Urothelium cell line (cell line): Measurements from ENCODE around the gene ETV1.

Experiments used
- DNase-seq: peaks from one replicate; pipeline ENCODE4 v3.0.0; 2011; ENCODE audit warnings: low spot score, mixed read lengths
- FAIRE-seq: peaks from 2 replicates; lab custom pipeline; 2011; peaks lifted over from hg19 to GRCh38; lab: Jason Lieb, UNC

ETV1 gene

DNA sequence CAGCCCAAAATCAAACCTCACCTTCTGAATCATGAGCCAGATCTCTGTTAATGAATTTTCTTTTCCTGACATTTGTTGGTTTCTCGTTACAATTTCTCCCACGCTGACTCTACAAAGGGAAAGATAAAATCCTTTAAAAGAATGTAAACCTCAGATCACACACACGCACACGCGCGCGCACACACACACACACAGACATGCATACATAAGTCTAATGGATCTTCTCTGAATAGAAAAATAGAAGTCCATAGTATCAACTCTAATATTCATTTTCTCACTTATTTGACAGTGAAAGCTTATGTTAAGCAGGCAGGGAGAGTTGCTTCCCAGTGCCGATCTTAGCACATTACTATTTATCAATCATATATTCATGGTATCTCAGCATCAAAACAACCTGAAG, 1.4 kb downstream of the ETV1 start:
- DNase-seq: no peak
- no peak for FAIRE-seq

DNA sequence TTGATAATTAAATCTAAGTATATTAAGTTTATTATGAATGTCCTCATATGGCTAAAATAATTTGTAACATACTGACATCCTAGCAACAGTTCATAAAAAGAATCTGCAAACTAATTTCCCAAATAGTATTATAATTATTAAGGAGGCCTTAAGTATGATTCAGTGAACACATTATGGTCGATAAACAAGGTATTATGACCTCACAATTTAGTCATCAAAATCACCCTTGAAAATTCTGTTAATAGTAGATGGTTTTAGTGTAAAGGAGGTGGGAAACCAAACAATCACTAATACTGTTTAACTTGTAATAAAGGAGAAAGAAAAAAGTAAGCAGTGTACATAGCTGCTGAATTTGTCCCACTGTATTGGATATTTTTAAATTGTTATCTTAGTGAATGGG, 2.1 kb downstream of the ETV1 start:
- FAIRE-seq: no peak
- no peak for DNase-seq

DNA sequence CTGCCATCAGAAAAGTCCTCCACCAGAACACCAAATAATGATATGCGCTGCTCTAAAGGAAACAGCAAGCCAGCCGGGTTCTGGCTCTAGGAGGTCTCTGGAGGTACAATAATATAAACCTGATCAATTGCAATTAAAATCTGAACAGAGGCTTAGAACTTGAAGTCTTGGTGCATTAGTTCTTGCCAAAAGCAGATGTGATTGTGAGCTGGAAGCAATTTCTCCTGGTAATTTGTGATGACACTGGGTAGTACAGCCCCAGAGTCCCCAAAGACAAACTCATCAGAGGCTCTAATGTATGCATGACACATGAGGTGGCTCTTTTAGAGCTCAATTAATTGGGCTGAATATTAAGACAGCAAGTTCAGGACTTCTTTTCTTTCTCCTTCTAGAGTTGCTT, 3.3 kb downstream of the ETV1 start:
- FAIRE-seq (no peak), DNase-seq (no peak)

DNA sequence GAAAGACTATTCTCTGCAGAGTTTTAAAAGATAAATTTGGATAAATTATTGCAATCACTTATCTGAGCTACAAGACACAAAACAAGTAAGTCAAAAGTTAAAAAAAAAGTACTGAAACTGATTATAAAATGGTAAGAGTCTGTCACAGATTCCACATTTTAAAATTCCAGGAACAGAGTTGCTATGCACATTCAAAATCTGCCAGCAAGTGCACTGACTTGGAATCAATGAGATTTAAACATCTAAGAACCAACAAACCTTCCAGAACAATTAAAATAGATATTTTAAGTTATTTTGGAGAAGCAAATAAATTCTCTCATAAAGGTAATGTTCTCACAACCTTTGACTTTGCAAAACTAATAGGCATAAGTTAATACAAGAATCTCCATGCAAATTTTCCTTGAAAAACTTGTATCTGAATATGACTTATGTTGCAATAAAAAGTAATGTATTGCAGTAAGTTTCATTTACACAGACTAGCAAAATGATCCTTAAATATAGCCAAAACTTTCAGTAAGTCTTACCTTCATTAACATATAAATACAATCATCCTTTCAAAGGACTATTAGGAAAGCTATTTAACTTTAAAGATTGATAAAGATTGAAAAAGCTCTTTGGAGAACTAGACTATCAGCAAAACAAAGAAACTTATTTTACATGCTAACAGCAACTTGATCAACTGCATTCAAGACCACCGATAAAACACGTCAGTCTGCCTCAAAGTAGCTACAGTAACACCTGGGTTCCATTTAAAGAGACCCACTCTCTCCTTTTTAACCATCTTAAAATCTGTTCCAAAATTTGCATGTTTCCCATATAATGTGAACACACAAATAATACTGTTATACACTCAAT, 4.4 kb downstream of the ETV1 start:
- DNase-seq (no peak), FAIRE-seq (no peak)

DNA sequence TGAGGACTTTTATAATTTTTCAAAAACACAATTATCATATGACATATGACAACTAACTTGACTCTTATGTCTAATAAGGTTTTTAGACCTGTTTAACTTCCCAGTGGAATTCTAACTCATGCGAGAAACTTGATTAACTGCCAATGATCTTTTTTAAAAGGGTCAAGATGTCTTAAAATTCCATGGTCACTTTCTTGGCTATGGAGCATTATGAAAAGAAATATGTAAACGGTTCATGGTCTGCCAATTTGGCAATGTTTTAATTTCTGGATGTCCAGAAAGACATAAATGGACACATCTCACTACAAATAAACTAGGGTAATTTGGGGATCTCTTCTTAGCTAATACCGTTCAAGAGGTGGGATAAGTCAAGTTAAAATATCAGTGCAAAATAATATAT, 5.4 kb downstream of the ETV1 start:
- DNase-seq: no peak
- no peak for FAIRE-seq

DNA sequence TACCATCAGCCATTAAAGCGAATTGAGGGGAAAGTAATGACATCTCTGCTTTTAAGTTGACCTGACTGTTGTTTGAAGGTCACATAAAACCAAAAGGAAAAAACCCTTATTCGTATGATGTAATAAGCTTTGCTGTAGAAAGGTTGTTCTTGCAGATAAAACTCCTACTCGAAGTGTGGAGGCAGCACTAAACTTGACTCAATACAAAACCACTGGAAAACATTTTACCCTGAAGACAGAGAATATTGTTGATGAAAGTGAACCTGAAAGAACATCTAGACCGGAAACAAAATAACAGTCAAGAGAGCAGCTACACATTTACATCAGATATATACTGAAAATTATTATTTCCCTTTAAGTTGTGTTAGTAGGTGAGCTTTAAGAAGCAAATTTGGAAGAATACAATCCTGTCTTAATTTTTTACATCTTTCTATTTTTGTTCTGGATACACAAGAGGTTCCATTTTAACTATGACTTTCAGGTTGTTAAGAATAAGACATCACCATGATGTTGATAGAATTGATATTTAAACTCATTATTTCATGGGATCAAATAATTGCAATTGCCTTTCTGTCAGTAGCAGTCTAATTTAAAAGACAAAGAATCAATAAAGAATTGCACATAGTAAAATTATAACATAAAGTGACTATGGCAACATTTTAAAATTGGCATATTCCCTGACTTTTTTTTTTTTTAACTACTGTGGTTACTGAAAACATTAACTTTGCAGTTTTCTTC, 6.4 kb downstream of the ETV1 start:
- DNase-seq (no peak), FAIRE-seq (no peak)

DNA sequence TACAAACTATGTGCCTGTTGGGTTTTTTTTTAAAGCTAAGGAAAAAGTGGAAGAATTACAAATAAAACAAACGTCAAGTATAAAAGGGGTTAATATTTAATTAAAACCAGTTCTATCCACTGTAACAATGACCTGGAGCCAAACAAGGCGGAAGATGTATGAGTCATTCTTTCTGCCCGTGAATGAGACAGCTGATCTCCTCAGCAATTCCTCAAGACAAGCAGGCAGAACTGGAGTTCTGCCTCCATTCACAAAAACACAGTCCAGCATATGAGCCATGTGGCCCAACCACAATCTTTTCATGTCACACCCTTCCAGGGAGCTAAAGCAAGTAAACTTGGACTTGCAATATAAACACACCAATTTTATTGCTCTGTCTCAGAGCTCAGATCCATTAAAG, 8.4 kb downstream of the ETV1 start:
- peak; percentile 53 for FAIRE-seq
- DNase-seq: peak; percentile 84

DNA sequence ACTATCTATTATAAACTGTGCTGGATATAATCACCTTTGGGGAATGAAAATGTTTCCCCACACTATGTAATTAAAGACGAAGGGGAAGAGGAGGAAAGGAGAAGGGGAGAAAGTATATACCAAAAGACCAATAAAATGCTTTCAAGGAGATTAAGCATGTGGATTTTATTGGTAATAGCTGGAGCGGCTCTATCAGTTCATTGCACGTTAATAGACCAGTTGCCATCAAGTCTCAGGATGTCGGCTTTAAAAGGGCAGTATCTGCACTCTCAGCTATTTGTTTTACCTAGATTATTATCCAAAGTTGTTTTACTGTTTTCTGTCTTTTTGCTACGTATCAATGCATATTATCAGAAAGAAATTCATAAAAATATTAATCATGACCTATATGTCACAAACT, 9.0 kb downstream of the ETV1 start:
- FAIRE-seq: peak; percentile 9
- no peak for DNase-seq

DNA sequence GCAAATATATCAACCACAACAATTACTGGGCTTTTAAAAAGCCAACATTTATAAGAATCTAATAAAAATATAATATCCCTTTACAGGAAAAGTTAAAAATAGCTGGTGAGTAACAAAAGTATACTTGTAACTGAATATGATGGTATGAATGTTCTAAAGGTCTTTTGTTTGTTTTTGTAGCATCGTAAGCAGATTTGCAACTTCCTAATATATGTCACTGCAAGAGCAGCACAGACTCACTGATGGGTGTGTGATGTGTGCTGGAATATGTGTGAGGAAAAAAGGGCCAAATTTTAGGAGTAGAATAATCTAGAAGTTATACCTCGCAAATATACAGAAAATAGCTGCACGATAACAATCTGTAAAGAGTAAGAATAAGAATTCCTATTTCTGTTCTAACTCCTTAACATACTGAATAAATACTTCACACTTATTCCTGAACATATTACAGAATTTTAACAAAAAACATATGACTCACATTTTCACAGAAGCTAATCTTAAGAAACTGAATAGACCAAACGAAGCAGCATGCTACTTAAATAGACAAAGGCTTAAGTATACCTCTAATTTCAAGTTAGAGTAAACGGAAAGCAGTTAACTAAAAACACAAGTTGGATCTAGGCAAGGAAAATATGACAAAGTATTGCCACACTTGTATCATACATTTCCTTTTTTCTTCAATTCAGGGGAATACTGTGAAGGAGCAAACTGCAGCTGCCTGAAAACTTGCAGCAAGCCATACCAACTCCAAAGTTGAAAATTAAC, 9.6 kb downstream of the ETV1 start:
- FAIRE-seq: no peak
- no peak for DNase-seq

DNA sequence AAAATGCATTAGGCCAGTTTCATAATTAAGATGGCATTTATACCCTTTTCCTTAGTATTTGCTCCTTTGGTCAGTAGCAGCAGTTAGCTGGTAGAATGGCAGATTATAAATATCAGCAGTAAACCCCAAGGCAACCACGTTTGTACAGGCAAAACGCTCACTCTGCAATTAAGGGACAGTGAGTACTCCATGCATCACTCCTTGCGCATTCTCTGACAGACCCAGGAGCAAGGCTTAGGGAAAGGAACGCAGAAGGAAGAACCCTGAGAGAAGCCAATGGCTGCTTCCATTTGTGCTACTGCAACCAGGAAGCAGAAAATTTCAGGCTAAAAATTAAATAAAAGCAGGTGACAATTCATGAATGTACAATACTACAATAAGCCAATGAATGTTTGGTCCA, 12.9 kb downstream of the ETV1 start:
- DNase-seq (no peak), FAIRE-seq (no peak)

DNA sequence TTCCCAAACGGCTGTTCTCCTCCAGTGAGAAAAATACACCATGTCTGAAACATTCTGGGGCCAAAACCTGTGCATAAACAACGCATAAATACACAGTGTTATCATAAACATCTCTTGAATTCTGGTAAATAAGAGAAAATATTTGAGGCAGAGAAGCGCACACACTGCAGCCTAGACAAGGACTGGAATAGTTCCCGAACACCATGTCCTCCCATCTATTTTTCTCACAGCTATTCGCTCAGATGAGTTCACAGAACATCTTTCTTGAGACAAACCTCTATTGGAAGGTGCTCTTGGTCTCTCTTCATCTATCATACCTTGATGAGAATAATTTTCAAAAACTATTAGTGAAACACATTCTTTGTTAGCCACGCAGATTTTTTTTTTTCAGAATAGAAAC, 24.4 kb downstream of the ETV1 start:
- no peak for FAIRE-seq
- no peak for DNase-seq

DNA sequence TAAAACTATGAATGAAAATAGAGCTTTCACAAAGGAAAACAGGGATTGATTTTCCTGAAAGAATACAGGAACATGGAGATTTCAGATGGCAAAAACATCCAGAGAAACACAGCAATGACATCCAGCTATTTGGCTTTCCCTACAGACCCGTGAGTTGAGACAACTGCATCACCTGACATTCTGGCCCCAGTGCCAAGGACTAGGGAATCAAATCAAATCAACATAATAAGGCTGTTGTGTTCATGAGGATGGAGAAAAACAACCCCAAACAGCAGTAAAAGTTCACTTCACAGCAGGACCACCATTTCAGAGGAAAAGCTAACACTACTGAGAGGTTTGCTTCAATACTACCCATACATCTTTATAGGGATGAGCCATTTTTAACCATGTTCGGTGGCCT, 25.5 kb downstream of the ETV1 start:
- no peak for DNase-seq
- FAIRE-seq: no peak

DNA sequence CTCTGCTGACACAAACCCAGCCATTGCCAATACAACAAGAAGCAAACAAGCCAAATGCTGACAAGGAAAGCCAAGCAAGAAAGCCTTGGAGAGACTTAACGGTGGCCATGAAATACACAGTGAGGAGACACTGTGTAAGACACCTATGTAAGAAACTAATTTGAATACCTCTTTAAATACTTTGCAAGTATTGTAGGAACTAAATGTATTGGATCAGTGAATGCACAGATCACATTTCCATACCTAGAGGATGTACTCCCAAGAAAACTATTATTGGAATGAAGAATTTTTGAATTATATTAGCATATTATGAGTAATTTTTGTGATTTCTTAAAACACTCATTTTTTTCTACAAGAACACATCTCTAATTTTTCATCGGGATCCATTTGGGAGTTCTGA, 34.0 kb downstream of the ETV1 start:
- DNase-seq (no peak), FAIRE-seq (no peak)

DNA sequence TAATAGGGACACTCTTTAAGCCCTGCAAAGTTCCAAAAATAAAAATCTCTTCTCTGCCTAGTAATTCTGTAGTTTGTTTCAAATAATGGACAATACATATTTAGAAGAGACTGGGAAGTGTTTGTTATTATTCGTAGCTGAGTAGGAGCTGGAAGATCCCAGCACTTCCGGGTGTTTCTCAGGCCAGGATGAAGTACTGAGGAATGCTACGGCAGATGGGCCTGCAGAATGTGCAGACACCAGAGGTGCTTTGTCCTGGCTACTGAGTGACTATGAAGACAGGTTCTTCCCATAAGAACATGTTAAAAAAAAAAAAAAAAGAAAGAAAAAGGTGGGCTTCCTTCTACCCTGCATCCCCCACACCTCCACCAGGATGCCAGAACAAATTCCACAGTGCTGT, 36.1 kb downstream of the ETV1 start:
- no peak for FAIRE-seq
- no peak for DNase-seq

DNA sequence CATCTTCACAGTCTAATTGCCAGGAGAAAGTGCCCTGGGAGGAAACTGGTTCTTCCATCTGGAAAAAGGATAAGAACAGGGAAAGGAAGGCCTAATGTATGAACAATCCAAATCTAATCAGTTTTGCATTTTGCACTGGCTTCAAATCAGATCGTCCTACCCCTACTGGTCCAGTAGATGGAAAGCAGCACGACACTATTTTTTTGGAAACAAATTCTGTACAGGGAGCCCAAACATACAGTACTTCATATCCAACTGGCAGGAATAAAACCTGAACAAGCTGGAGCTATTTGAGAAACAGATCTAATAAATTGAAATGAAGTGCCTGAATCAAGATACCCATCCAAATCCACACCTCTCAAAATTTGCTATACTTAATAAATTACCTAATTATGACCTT, 36.5 kb downstream of the ETV1 start:
- no peak for FAIRE-seq

DNA sequence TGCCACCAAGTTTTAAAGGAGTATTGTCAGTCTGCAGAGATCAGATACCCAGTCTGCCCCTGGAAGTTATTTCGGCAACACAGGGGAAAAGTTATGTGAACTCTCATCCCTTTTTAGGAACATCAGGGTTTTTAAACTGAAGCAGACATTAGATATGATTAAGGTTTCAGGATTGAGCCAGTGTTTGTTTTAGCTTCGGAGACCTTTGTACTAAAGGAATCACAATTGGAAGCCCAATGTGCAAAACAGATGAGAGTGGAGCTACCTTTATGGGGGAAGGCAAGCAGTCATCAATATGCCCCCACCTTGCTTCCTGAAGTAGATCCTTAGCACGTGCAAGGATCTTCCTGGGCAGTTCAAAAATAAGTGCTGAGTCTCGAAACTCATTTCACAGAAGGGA, 39.5 kb downstream of the ETV1 start:
- DNase-seq (no peak), FAIRE-seq (no peak)

More for the DNA sequence above, 36.5 kb downstream of the ETV1 start:
- no peak for DNase-seq

DNA sequence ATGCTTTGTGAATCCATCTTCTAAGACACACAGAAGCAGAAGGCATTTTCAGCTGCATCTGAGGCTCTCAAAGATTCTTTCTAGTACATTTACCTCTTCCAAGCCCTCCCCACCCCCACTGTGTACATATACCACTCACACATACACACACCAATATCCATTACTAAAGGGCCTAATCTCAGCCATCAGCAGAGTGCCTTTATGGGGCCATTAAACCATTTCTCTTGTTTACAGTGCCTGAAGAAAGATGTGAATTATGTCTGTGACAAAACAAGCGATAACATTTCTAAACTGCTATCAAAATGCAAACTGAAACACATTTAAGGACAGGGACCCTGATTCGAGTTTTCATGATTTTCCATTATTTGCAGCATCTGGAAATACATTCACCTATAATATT, 40.0 kb downstream of the ETV1 start:
- DNase-seq (no peak), FAIRE-seq (no peak)

DNA sequence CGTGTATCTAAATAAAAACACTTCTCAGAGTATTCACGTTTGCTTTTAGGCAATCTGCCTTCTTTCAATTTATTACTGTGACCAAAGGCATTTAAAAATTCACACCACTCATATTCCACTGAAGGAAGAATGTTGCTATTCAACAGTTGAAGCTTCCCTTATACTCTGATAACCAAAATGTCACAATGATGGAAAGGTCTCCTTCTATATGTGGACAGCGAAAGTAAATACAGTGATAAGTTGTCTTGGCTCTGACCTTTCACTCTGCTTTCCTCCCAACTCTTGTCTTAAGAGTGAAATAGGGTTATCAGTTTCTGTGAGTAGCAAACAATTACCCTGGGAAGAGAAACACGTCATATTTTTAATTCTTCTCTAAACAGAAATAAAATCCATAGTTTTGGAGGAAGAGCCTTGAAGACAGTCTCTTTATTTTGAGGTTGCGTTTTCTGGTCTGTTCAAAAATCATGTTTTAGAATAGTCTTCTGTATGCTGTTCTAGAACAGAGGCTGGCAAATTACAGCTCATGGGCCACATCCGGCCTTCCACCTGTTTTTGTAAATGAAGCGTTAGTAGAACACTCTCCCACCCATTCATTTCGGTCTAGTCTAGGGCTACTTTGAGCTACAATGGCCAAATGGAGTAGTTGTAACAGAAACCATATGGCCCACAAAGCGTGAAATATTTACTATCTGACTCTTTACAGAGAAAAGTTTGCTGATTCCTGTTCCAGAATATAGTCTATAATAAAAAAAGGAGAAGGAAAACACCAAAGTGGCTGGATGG, 41.3 kb downstream of the ETV1 start:
- FAIRE-seq: no peak

DNA sequence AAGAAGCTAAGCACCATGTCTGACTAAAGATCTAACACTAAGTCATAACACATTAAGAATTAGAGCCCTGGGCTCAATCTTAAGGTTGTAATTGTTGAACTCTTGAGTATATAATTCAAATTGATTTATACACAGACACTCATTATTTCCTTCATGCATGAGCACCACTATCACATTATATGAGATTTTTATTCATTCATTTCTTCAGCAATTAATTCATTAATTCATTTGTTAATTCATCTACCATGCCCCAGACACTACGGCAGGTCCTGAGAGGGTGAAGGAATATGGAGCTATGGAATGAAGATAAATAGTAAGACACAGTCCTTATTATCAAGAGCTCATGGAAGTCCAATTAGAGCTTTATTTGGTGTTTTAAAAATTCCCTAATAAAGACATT, 41.9 kb downstream of the ETV1 start:
- no peak for FAIRE-seq
- DNase-seq: no peak

More for the DNA sequence above, 41.3 kb downstream of the ETV1 start:
- no peak for DNase-seq

DNA sequence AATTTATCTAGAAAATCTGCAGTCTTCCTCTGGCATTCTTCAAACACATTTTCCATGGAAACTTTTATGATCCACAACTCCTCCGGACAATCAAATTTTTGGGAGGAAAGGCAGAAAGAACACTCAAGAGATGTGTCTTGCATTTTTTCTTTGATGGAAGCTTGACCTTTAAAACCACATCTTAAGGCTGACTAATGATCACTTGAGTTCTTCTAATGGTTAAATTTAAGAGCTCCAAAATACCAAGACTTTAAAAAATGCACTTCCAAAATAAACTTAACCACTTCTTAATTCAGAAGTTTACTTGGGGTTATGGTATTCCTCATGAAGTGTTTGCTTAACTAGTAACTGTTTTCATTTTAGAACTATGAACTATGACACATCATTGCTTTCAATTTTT, 43.3 kb downstream of the ETV1 start:
- DNase-seq: peak; percentile 12
- no peak for FAIRE-seq

DNA sequence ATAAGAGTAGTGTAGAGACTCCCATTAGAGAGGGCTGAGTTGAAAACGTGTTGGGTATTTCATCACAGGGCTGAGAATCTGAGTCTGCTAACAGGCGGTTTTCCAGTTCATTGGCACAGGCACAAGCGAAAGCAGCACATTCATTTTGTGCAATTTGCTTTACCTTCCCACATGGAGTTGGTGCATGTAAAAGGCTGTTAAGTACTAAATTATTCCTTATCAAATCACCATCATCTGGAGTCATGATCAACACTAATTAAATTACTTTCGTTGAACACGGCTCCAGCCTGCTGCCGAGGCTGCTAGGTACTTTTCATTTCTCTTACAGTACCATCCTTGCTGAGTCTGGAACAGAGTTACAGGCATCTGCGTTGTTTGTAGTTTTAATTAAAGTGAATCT, 43.8 kb downstream of the ETV1 start:
- DNase-seq: peak; percentile 9
- no peak for FAIRE-seq
